Fibroblast of pulmonary artery (primary cell): ENCODE data around the gene HSD17B1.

Experiments used
- DNase-seq: peaks from one replicate; pipeline ENCODE4 v3.0.0-alpha.2; 2010; ENCODE audit warnings: low read depth
- H3K4me3 ChIP-seq: replicated peaks from 2 replicates; pipeline ENCODE4 v1.5.1; 2011; ENCODE audit warnings: low read depth, mild to moderate bottlenecking, control low read depth, low read length, moderate library complexity
- CTCF ChIP-seq: IDR thresholded peaks from 2 replicates; pipeline ENCODE4 v1.5.1; 2011; ENCODE audit warnings: mild to moderate bottlenecking, control low read depth, low read length, inconsistent platforms; ENCODE audit errors: missing control alignments

The HSD17B1 gene

DNA sequence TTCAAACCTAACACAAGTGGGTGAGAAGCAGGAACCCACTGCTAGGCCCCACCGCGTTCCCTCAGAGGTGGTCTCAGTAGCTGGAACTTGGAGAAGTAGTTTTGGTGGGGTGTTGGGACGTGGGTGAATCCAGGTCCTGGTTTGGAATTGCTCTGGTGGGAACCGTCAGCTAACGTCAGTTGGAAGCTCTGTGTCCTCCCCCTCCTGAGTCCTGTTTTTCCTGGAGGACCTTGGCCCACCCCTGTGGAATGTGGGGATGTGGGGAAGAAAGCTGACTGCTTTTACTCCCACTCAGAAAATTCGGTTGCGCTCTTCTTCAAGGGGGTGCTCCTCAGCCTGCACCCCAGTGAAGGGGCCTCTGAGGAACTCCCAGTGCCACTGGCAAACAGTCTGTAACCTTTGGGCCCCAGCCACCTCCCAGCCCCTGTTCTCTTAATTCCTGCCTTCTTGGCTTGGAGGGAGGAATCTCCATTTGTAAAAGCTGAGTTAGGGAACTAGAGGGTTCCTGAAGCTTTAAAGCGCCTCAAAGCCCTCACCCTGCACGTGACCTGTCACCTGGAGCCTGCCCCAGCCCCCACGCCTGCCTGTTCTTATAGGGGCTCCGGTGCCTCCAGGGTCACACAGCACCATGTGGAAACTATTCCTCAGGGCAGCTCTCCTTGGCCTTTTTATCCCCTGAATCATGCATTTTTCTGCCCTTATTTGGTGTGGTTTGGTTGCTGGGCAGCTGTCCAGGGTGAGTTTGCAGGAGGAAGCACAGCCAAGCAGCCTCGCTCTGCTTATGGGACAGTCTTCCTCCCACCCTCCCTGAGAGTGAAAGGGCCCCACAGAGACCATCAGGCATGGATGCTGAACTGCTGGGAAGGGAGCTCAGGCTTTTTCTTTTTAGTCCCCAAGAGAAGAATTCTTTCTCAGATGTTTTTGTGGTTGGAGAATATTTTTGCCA, 32.9 kb upstream of the HSD17B1 start:
- TF ChIP-seq CTCF, result no peak
- no peak overlapping the region for H3K4me3 ChIP-seq
- DNase-seq, result peak; percentile 99

GRCh38 chr17:42520540-42520951, 32.2 kb upstream of the HSD17B1 start:
- DNase-seq, result no peak
- no peak overlapping the region for H3K4me3 ChIP-seq
- peak; percentile 21 for TF ChIP-seq CTCF

DNA sequence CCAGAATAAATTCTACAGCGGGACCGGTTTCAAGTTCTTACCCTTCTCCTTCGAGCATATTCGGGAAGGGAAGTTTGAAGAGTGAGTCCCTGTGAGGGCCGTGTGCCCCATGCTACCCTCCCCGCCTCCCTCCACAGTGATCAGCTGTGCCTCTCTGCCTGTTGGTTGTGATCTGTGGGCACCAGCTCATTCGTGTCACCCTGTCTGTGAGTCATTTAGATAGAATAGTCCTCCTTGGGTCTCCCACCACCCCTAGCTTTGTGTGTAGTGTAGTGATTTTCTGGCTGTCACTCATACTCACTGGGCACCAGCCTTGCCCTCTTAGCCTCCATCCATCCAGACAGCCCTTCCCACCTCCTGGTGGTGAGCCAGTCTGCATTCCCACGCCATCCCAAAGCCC, 31.7 kb upstream of the HSD17B1 start:
- no peak for DNase-seq
- TF ChIP-seq CTCF, result no peak
- H3K4me3 ChIP-seq, result no peak overlapping the region

GRCh38 chr17:42521666-42522262, 31.0 kb upstream of the HSD17B1 start:
- no peak overlapping the region for H3K4me3 ChIP-seq
- DNase-seq, result no peak
- TF ChIP-seq CTCF, result no peak

DNA sequence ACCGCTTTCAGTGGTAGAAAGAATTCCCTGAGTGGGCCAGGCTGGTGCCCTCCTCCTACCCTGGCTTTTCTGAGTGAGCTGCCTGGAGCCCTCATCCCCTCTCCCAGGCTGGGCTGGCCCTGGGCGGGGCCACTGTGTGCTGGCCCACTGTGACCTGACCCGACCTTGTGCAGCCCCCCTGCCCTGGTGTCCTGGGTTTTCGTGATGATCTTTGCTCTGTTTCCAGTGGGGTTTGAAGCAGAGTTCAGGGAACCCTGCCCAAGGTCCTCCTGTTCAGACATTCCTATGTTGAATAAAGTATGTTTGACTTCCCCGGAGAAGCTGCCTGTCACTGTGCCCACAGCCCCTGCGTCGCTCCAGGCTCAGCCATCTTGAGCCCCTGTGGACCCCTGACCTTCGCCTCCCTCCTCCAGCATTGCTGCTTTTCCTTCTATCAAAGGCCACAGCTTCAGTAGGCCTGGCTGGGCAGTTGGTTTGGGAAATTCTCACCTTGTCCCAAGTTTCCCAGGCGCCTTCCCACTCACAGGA, 30.4 kb upstream of the HSD17B1 start:
- DNase-seq, result no peak
- no peak overlapping the region for H3K4me3 ChIP-seq
- TF ChIP-seq CTCF, result no peak

DNA sequence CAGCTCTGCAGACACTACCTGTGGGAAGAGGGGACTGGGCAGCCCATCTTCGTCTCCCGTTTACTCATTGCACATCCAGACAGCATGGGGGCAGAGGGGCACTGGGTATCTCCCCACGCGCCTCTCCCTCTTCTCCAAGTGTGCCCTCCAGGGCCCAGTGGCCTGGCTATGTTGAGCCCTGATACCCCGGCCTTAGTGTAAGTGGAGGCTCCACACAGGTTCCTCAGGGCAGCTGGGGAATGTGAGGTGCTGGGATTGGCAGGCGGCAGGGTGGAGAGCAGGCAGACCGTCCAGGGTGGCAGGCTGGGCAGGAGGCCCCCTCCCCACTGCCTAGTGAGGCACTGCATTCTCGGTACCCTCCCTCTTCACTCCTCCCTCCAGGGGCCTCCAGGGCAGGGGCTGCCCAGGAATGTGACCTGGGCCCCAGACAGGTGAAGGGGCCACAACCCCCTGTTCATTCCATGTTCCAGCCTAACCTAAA, 29.9 kb upstream of the HSD17B1 start:
- H3K4me3 ChIP-seq, result no peak overlapping the region
- no peak for DNase-seq

More for the DNA sequence above, 29.9 kb upstream of the HSD17B1 start:
- no peak for TF ChIP-seq CTCF
